H1 (cell line): ENCODE measurements around the gene PIK3R6.

Source experiments
- SP2 ChIP-seq: IDR thresholded peaks from 2 replicates; pipeline ENCODE4 v1.6.1; 2012; ENCODE audit warnings: mild to moderate bottlenecking, low read length, inconsistent platforms
- USF2 ChIP-seq: IDR thresholded peaks from 2 replicates; pipeline ENCODE4 v1.6.1; 2011; ENCODE audit warnings: low read length, improper control_type of control experiment

DNA sequence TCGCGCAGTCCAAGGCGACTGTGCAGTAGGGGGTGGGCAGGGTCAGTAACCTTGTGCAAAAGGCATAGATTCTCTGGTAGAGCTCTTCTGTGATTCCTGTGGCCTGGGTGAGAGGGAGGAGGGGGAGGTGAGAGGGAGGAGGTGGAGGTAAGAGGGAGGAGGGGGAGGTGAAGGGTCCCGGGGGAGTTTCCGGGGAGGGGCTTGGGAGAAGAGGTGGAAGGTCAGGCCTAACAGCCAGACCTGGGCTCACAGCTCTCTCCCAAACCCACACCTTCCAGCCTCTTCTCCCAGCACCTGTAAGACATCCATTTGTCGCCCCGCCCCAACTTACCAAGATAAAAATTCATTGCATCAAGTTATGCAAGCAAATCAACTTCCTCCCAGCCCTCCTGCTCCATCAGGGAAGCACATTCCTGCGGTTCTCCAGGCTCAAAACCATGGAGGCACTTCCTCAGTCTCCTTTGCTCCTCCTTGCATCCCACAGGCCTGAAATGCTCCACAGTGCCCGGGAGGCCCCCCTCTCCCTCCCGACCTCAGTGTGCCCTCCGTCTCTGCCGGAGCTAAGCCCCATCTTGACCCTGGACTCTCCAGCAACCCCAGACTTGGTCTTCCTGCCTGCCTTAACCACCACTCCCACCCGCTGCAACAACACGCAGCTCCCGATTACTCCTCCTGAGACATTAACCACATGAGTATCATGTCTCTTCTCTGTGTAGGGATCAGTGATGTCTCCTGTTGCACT, 30.5 kb downstream of the PIK3R6 start:
- no peak for TF ChIP-seq USF2
- TF ChIP-seq SP2, result no peak
